Vagina (tissue), 2 donors: ENCODE results near the gene ABHD16B. TPM values are rescaled to one million over a fixed set of nuclear protein-coding genes. Genes with fewer than 3 reads are reported as not detected.

Experiments used
- DNase-seq, 2 donors: peaks; one replicate each; pipeline ENCODE4 v3.0.0-alpha.2; 2017; ENCODE audit errors: extremely low spot score in 2 of 2
- H3K27ac ChIP-seq: fragments of 200-600 bp; sonication (generic); one replicate; pipeline ENCODE4 v1.5.1; 2019
- H3K27me3 ChIP-seq: fragments of 200-600 bp; sonication (generic); one replicate; pipeline ENCODE4 v1.5.1; 2019
- H3K36me3 ChIP-seq, 2 donors: fragments of 200-600 bp; sonication (generic); one replicate each; pipeline ENCODE4 v1.5.1; 2017 to 2019
- H3K4me1 ChIP-seq: fragments of 200-600 bp; sonication (generic); one replicate; pipeline ENCODE4 v1.5.1; 2019
- H3K4me3 ChIP-seq, 2 donors: fragments of 200-600 bp; sonication (generic); 1 replicate in 1 of 2; 2 replicates in 1 of 2; pipeline ENCODE4 v1.5.1; 2016 to 2019
- H3K9me3 ChIP-seq: fragments of 200-600 bp; sonication (generic); one replicate; pipeline ENCODE4 v1.5.1; 2019
- CTCF ChIP-seq, 3 experiments: fragments of 450-650 bp in 2 of 3; fragments of 200-600 bp in 1 of 3; sonication (generic) in 1 of 3; IDR thresholded peaks; one replicate each; pipeline ENCODE4 v1.5.1; 2017 to 2019; ENCODE audit warnings: antibody characterized with exemption in 3 of 3, mild to moderate bottlenecking in 2 of 3, moderate library complexity in 2 of 3
- POLR2A ChIP-seq, 2 donors: fragments of 450-650 bp; IDR thresholded peaks; one replicate each; pipeline ENCODE4 v1.6.1; 2017; ENCODE audit warnings: antibody characterized with exemption in 2 of 2, mild to moderate bottlenecking in 2 of 2, moderate library complexity in 2 of 2
- POLR2AphosphoS5 ChIP-seq, 2 donors: sonication (generic); formaldehyde crosslinking; IDR thresholded peaks; one replicate each; pipeline ENCODE4 v1.9.0; 2017; ENCODE audit warnings: antibody characterized with exemption in 2 of 2, mild to moderate bottlenecking in 2 of 2, low read depth in 1 of 2; ENCODE audit not compliant: insufficient read depth in 1 of 2
- intact Hi-C: fragments of 100-400 bp; cut with DNase I; formaldehyde crosslinking; loops from one replicate; pipeline ENCODE4 v1.15.1; 2023
- total RNA-seq: library from RNA; depleted of rRNA; stranded (reverse); fragments of >200 nt; gene quantifications from one replicate; pipeline ENCODE4 v1.2.3, GENCODE V29; 2016

The ABHD16B gene
- total RNA-seq, 1 donor from 2014 or later, result not detected

DNA sequence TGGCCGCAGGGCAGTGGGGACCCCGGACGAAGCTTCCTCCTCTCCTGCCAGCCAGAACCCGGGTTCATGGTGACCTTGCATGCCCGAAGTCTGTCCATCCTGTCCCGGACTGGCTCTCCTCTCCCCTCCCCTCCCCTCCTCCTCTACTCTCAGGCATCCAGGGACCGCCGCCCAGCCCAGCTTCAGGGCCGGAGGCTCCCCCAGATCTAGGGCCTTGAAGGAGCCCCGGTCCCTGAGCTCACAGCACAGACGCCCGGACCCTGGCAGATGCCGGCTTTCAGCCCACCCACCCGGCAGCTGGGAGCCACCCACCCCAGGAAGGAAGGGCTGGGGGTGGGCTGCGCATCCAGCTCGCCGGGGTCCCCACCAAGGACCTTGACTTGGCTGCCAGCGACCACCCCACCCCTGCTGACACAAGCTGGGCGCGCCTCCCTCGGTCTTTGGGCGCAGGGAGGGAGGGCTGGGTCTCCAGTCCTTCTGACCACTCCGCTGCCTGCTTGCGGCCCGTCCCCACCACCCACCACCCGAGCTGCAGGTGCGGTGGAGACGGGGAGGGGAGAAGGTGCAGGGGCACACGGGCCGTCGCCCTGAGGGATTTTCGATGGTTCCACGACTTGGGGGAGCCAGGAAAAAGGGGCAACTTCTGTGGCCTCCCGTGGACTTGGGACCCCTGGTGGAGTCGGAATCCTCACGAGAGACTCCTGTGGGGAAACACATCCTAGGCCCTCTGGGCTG lies 5.8 kb upstream of the ABHD16B start:
- TF ChIP-seq CTCF (IDR thresholded peaks at IDR 0.05) (no peak), POLR2AphosphoS5 (IDR thresholded peaks at IDR 0.05; ENCODE audit: insufficient read depth in 1 of 2, low read depth in 1 of 2) (no peak), POLR2A (IDR thresholded peaks at IDR 0.05) (no peak)
- H3K4me3 ChIP-seq, result peak overlapping the region in 1 of 2 donors; percentile 2
- DNase-seq, result no peak
- peaks cover 48% of the 10 kb centered on the region for H3K4me1 ChIP-seq
- no peaks in the 10 kb centered on the region for H3K27me3 ChIP-seq
- intact Hi-C loops, result no loop called here
- H3K27ac ChIP-seq, result peak overlapping the region; percentile 67
- no peaks in the 10 kb centered on the region for H3K9me3 ChIP-seq
- no peaks in the 10 kb centered on the region for H3K36me3 ChIP-seq

- Histone ChIP-seq H3K4me1 (peaks cover 48% of the 10 kb centered on the region), H3K4me3 (no peak overlapping the region), H3K27me3 (no peaks in the 10 kb centered on the region), H3K36me3 (no peaks in the 10 kb centered on the region), H3K27ac (no peak overlapping the region), H3K9me3 (no peaks in the 10 kb centered on the region)
- no peak for DNase-seq
- no peak for TF ChIP-seq CTCF (IDR thresholded peaks at IDR 0.05)
- TF ChIP-seq POLR2AphosphoS5 (IDR thresholded peaks at IDR 0.05; ENCODE audit: insufficient read depth in 1 of 2, low read depth in 1 of 2), result no peak
- TF ChIP-seq POLR2A (IDR thresholded peaks at IDR 0.05), result no peak
- intact Hi-C loops, result no loop called here
Measured at GRCh38 chr20:63856098-63856511, 5.2 kb upstream of the ABHD16B start.

DNA sequence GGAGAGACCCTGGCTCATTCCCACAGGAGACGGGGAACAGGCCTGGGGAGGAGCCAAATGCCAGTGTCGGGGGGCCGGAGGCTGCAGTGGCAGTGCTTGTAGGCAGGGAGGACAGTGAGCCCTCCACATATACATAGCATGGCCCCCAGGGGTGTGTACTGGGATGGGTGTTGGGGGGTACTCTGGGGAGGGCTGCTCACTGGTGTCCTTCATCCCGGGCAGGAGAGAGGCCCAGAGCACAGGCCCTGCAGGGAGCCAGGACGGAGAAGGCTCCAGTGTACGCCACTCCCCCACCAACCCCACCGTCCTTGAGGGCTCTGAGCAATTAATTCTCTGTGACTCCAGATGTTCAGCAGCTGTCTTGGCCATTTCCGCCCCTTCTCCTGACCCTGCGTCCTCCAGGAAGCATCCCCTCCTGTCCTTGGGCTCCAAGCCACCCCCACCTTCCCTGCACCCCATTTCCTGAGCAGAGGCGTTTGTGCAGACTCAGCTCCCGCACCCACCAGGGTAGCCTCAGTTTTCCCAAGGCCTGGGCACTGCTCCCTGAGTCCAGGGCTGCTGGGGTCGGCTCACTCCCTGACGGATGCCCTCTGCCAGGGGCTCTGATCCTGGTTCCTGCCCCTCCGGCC lies 3.4 kb upstream of the ABHD16B start:
- H3K27me3 ChIP-seq, result no peaks in the 10 kb centered on the region
- H3K27ac ChIP-seq, result peak overlapping the region; percentile 2
- H3K36me3 ChIP-seq, result peaks cover 0 to 8% of the 10 kb centered on the region in 2 donors
- peaks cover 48% of the 10 kb centered on the region for H3K4me1 ChIP-seq
- DNase-seq, result no peak
- intact Hi-C loops, result no loop called here
- H3K9me3 ChIP-seq, result no peaks in the 10 kb centered on the region
- H3K4me3 ChIP-seq, result no peak overlapping the region
- TF ChIP-seq POLR2AphosphoS5 (IDR thresholded peaks at IDR 0.05; ENCODE audit: insufficient read depth in 1 of 2, low read depth in 1 of 2), result no peak
- no peak for TF ChIP-seq CTCF (IDR thresholded peaks at IDR 0.05)
- no peak for TF ChIP-seq POLR2A (IDR thresholded peaks at IDR 0.05)

- intact Hi-C loops, result no loop called here
Measured at GRCh38 chr20:63858393-63859165, 2.7 kb upstream of the ABHD16B start.

More at GRCh38 chr20:63858393-63859165, 2.7 kb upstream of the ABHD16B start:
- no peaks in the 10 kb centered on the region for H3K9me3 ChIP-seq
- H3K4me3 ChIP-seq, result no peak overlapping the region
- no peak for DNase-seq
- H3K27ac ChIP-seq, result peak overlapping the region; percentile 2
- H3K36me3 ChIP-seq, result peaks cover 0 to 8% of the 10 kb centered on the region in 2 donors
- no peaks in the 10 kb centered on the region for H3K27me3 ChIP-seq
- TF ChIP-seq CTCF (IDR thresholded peaks at IDR 0.05) (no peak), POLR2AphosphoS5 (IDR thresholded peaks at IDR 0.05; ENCODE audit: insufficient read depth in 1 of 2, low read depth in 1 of 2) (no peak), POLR2A (IDR thresholded peaks at IDR 0.05) (no peak)
- peaks cover 52% of the 10 kb centered on the region for H3K4me1 ChIP-seq
